ENCODE data around the gene KANTR.

DNA sequence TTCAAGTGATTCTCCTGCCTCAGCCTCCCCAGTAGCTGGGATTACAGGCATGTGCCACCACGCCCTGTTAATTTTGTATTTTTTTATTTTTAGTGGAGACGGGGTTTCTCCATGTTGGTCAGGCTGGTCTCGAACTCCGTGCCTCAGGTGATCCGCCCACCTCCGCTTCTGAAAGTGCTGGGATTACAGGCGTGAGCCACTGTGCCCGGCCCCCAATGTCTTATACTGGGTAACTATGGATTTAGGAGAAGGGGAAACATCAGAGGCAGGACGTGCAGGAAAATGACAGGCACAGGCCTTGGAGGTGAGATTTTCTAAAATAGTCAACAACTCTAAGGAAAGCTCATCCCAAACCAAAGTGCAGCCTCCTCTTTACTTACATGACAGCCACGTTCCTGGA lies 22.9 kb upstream of the KANTR start:
- TF ChIP-seq YY1 (IDR thresholded peaks at IDR 0.05; ENCODE audit: insufficient read depth, insufficient read length) (no peak), ZNF274 (IDR thresholded peaks at IDR 0.05; ENCODE audit: low read depth, low read length) (no peak)

All from NT2/D1 (cell line).